SH-SY5Y (cell line): ENCODE data around the gene ABHD17C.

Experiments used
- GATA2 ChIP-seq: IDR thresholded peaks from 2 replicates; pipeline ENCODE4 v1.6.1; 2011; ENCODE audit warnings: mild to moderate bottlenecking, low read depth, low read length
- GATA3 ChIP-seq: IDR thresholded peaks from 2 replicates; pipeline ENCODE4 v1.6.1; 2011; ENCODE audit warnings: low read depth, mild to moderate bottlenecking, low read length, moderate library complexity

DNA sequence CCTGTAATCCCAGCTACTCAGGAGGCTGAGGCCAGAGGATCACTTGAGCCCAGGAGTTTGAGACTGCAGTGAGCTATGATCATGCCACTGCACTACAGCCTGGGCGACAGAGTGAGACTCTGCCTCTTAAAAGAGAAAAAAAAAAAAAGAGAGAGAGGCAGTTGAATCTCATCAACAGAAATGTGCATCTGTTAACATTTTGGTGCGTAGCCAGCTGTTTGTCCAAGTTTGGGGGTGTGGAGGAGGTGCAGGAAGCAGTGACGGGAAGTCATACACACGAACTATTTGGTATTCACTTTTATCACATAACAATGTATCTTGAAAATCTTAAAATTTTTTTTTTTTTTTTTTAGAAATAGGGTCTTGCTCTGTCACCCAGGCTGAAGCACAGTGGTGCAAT lies 65.8 kb downstream of the ABHD17C start:
- TF ChIP-seq GATA3 (no peak), GATA2 (no peak)
